ENCODE results near the gene HMCN2.
"Not testable (repeated sequence)": the region's sequence is repeated elsewhere in the genome, so short reads cannot be mapped to it uniquely, and the experiment has no call there.

HMCN2 gene

DNA sequence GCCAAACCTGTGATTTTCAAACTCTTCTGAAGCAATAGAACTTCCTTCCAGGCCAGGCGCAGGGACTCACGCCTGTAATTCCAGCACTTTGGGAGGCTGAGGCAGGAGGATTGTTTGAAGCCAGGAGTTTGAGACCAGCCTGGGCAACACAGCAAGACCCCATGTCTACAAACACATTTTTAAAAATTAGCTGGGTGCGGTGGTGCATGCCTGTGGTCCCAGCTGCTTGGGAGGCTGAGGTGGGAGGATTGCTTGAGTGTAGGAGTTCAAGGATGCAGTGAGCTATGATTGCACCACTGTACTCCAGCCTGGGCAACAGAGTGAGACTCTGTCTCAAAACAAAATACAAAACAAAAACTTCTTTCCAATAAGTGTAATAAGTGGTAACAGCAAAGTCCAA lies 136.2 kb downstream of the HMCN2 start:
- H3K27ac ChIP-seq (replicated peaks; ENCODE audit: low read length); H2BK120ac ChIP-seq (ENCODE audit: low read depth, low read length); H3K4ac ChIP-seq (ENCODE audit: low read length); DNase-seq (ENCODE audit: low spot score); H3K36me3 ChIP-seq (replicated peaks in 1 of 2; ENCODE audit: control insufficient read depth in 2 of 2, insufficient read depth in 2 of 2, low read length in 2 of 2); H3K23ac ChIP-seq (ENCODE audit: low read depth, low read length, poor library complexity); H3K4me3 ChIP-seq (ENCODE audit: low read length in 2 of 2); H2AFZ ChIP-seq (ENCODE audit: low read length); H3K79me1 ChIP-seq (ENCODE audit: low read depth, low read length); H3K9ac ChIP-seq (ENCODE audit: low read depth, low read length, poor library complexity); H3K14ac ChIP-seq (ENCODE audit: low read length); H3K9me3 ChIP-seq (replicated peaks in 1 of 2; ENCODE audit: control insufficient read depth in 2 of 2, insufficient read depth in 1 of 2, low read depth in 1 of 2, low read length in 2 of 2); H3K4me1 ChIP-seq (ENCODE audit: control insufficient read depth in 2 of 2, insufficient read depth in 1 of 2, low read depth in 1 of 2, low read length in 2 of 2); H2AK5ac ChIP-seq (ENCODE audit: low read depth, low read length); H2BK5ac ChIP-seq (ENCODE audit: low read length); H3K4me2 ChIP-seq (ENCODE audit: insufficient read depth, low read length, poor library complexity, severe bottlenecking); H4K8ac ChIP-seq (ENCODE audit: low read depth, low read length); H2BK15ac ChIP-seq (ENCODE audit: low read length); H3K18ac ChIP-seq (ENCODE audit: low read length); H4K91ac ChIP-seq (ENCODE audit: low read depth, low read length, poor library complexity); H2BK12ac ChIP-seq (ENCODE audit: low read length): not testable (repeated sequence)
- H3K27me3 ChIP-seq (ENCODE audit: control insufficient read depth in 3 of 3, insufficient read depth in 3 of 3, low read depth in 1 of 3, low read length in 3 of 3), result peaks cover 0 to 28% (median 0%) of the 10 kb centered on the region in 3 experiments
- no CpG with 5 or more reads among the region's 3 CpGs for WGBS, 2 donors (ENCODE audit: extremely low coverage in 2 of 2, insufficient read length in 2 of 2, insufficient replicate concordance in 1 of 2)

DNA sequence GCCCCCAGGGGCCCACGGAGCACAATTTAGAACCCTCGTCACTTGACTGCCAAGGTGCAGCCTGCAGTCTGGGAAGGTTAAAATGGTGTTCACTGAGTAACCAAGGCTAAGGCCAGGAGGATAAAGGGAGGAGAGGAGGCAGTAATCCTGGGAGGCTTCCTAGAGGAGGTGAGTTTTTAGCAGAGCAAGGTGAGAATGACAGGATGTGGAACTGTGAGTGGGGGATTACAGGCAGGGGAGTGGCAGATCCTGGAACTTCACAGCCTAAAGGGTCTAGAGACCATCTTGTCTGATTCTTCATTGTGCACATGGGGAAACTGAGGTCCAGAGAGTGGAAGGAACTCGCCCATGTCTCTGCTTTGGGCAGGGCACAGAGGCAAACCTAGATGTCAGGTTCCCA lies 136.7 kb downstream of the HMCN2 start:
- Histone ChIP-seq H3K4me1 (ENCODE audit: control insufficient read depth in 2 of 2, insufficient read depth in 1 of 2, low read depth in 1 of 2, low read length in 2 of 2) (peaks cover 0 to 2% of the 10 kb centered on the region in 2 donors), H3K14ac (ENCODE audit: low read length) (peak overlapping the region; percentile 14), H3K23ac (ENCODE audit: low read depth, low read length, poor library complexity) (no peak overlapping the region), H2BK12ac (ENCODE audit: low read length) (no peak overlapping the region), H3K4me2 (ENCODE audit: insufficient read depth, low read length, poor library complexity, severe bottlenecking) (no peak overlapping the region), H4K8ac (ENCODE audit: low read depth, low read length) (no peak overlapping the region), H3K27ac (replicated peaks; ENCODE audit: low read length) (no peak overlapping the region), H3K79me1 (ENCODE audit: low read depth, low read length) (no peaks in the 10 kb centered on the region), H2BK5ac (ENCODE audit: low read length) (no peak overlapping the region), H2BK15ac (ENCODE audit: low read length) (peak overlapping the region; percentile 39), H2AK5ac (ENCODE audit: low read depth, low read length) (peak overlapping the region; percentile 66), H3K9ac (ENCODE audit: low read depth, low read length, poor library complexity) (no peak overlapping the region), H3K36me3 (replicated peaks in 1 of 2; ENCODE audit: control insufficient read depth in 2 of 2, insufficient read depth in 2 of 2, low read length in 2 of 2) (no peaks in the 10 kb centered on the region), H4K91ac (ENCODE audit: low read depth, low read length, poor library complexity) (no peak overlapping the region), H3K27me3 (ENCODE audit: control insufficient read depth in 3 of 3, insufficient read depth in 3 of 3, low read depth in 1 of 3, low read length in 3 of 3) (peaks cover 0 to 28% (median 0%) of the 10 kb centered on the region in 3 experiments), H3K18ac (ENCODE audit: low read length) (no peak overlapping the region), H3K4me3 (ENCODE audit: low read length in 2 of 2) (no peak overlapping the region), H3K4ac (ENCODE audit: low read length) (no peak overlapping the region), H2AFZ (ENCODE audit: low read length) (no peak overlapping the region), H3K9me3 (replicated peaks in 1 of 2; ENCODE audit: control insufficient read depth in 2 of 2, insufficient read depth in 1 of 2, low read depth in 1 of 2, low read length in 2 of 2) (no peaks in the 10 kb centered on the region), H2BK120ac (ENCODE audit: low read depth, low read length) (no peak overlapping the region)
- no peak for DNase-seq (ENCODE audit: low spot score)
- no CpG with 5 or more reads among the region's 3 CpGs for whole genome bisulfite sequencing, 2 donors (ENCODE audit: extremely low coverage in 2 of 2, insufficient read length in 2 of 2, insufficient replicate concordance in 1 of 2)

DNA sequence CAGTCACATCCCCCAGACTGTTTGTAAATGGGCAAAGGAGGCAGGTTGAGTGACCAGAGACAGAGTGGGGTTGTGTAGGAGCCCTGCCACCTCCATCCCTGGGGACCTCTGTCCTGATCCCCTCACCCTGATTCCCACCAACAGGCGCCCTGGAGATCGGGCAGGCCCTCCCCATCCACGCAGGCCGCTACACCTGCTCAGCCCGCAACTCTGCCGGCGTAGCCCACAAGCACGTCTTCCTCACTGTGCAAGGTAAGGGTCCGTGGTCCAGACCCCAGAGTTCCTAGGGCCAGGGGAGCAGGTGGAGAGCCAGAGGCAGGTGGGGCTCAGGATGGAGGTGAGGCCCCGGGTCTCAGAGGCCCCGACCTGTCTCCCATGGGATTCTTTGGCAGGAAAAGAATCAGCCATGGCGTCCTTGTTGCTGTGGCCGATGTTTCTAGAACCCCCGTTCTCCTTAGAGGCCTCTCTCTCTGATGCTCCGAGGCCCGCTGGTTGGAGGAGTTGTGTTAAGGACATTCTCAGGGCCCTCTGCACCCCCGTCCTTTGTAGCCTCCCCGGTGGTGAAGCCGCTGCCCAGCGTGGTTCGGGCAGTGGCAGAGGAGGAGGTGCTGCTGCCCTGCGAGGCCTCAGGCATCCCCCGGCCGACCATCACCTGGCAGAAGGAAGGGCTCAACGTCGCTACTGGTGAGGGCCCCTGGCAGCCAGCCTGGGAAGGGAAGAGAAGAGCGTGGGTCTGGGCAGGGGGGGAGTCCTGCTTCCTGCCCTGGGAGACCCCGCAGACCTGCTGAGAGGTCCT lies 137.3 kb downstream of the HMCN2 start:
- Histone ChIP-seq H2BK5ac (ENCODE audit: low read length) (peak overlapping the region; percentile 39), H3K36me3 (replicated peaks in 1 of 2; ENCODE audit: control insufficient read depth in 2 of 2, insufficient read depth in 2 of 2, low read length in 2 of 2) (no peaks in the 10 kb centered on the region), H3K23ac (ENCODE audit: low read depth, low read length, poor library complexity) (peak overlapping the region; percentile 60), H3K14ac (ENCODE audit: low read length) (peak overlapping the region; percentile 71), H2BK15ac (ENCODE audit: low read length) (peak overlapping the region; percentile 39), H2AFZ (ENCODE audit: low read length) (no peak overlapping the region), H4K91ac (ENCODE audit: low read depth, low read length, poor library complexity) (peak overlapping the region; percentile 56), H3K4me1 (ENCODE audit: control insufficient read depth in 2 of 2, insufficient read depth in 1 of 2, low read depth in 1 of 2, low read length in 2 of 2) (peaks cover 0 to 2% of the 10 kb centered on the region in 2 donors), H2AK5ac (ENCODE audit: low read depth, low read length) (peak overlapping the region; percentile 81), H3K4me3 (ENCODE audit: low read length in 2 of 2) (no peak overlapping the region), H2BK12ac (ENCODE audit: low read length) (peak overlapping the region; percentile 22), H4K8ac (ENCODE audit: low read depth, low read length) (peak overlapping the region; percentile 43), H3K27ac (replicated peaks; ENCODE audit: low read length) (no peak overlapping the region), H3K4ac (ENCODE audit: low read length) (no peak overlapping the region), H3K4me2 (ENCODE audit: insufficient read depth, low read length, poor library complexity, severe bottlenecking) (no peak overlapping the region), H3K18ac (ENCODE audit: low read length) (peak overlapping the region; percentile 76), H3K27me3 (ENCODE audit: control insufficient read depth in 3 of 3, insufficient read depth in 3 of 3, low read depth in 1 of 3, low read length in 3 of 3) (peaks cover 0 to 28% (median 0%) of the 10 kb centered on the region in 3 experiments), H3K9ac (ENCODE audit: low read depth, low read length, poor library complexity) (peak overlapping the region; percentile 77), H3K9me3 (replicated peaks in 1 of 2; ENCODE audit: control insufficient read depth in 2 of 2, insufficient read depth in 1 of 2, low read depth in 1 of 2, low read length in 2 of 2) (no peaks in the 10 kb centered on the region), H2BK120ac (ENCODE audit: low read depth, low read length) (peak overlapping the region; percentile 47), H3K79me1 (ENCODE audit: low read depth, low read length) (no peaks in the 10 kb centered on the region)
- WGBS, 2 donors (ENCODE audit: extremely low coverage in 2 of 2, insufficient read length in 2 of 2, insufficient replicate concordance in 1 of 2), result no CpG with 5 or more reads among the region's 28 CpGs
- no peak for DNase-seq (ENCODE audit: low spot score)

DNA sequence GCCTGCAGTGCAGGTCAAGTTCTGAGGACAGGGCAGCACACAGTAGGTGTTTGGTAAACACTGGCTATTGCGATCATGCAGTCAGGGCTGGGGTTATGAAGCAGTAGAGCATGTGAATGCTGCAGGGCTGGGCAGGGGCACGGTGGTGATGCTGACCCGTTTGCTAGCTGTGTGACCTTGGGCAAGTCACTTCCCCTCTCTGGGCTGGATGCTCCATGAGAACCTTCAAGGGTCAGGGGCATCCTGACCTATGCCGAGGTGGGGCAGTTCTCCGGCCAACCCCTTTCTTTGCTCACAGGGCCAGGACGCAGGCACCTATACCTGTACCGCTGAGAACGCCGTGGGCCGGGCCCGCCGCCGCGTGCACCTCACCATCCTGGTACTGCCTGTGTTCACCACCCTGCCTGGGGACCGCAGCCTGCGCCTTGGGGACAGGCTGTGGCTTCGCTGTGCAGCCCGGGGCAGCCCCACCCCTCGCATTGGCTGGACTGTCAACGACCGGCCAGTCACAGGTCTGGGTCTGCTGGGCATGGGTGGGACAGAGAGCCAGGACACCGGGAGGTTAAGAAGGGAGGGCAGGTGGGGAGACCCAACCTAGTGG lies 140.2 kb downstream of the HMCN2 start:
- H2BK120ac ChIP-seq (ENCODE audit: low read depth, low read length), result no peak overlapping the region
- H3K27ac ChIP-seq (replicated peaks; ENCODE audit: low read length), result no peak overlapping the region
- H3K79me1 ChIP-seq (ENCODE audit: low read depth, low read length), result no peaks in the 10 kb centered on the region
- H3K9me3 ChIP-seq (replicated peaks in 1 of 2; ENCODE audit: control insufficient read depth in 2 of 2, insufficient read depth in 1 of 2, low read depth in 1 of 2, low read length in 2 of 2), result no peaks in the 10 kb centered on the region
- H2BK5ac ChIP-seq (ENCODE audit: low read length), result no peak overlapping the region
- H3K14ac ChIP-seq (ENCODE audit: low read length), result no peak overlapping the region
- H3K27me3 ChIP-seq (ENCODE audit: control insufficient read depth in 3 of 3, insufficient read depth in 3 of 3, low read depth in 1 of 3, low read length in 3 of 3), result peaks cover 0 to 23% (median 0%) of the 10 kb centered on the region in 3 experiments
- H2AFZ ChIP-seq (ENCODE audit: low read length), result no peak overlapping the region
- no peak for DNase-seq (ENCODE audit: low spot score)
- H3K4ac ChIP-seq (ENCODE audit: low read length), result peak overlapping the region; percentile 23
- peak overlapping the region; percentile 46 for H2BK12ac ChIP-seq (ENCODE audit: low read length)
- H3K18ac ChIP-seq (ENCODE audit: low read length), result peak overlapping the region; percentile 55
- H3K4me2 ChIP-seq (ENCODE audit: insufficient read depth, low read length, poor library complexity, severe bottlenecking), result no peak overlapping the region
- WGBS, 2 donors (ENCODE audit: extremely low coverage in 2 of 2, insufficient read length in 2 of 2, insufficient replicate concordance in 1 of 2), result no CpG with 5 or more reads among the region's 22 CpGs
- peaks cover 0 to 2% of the 10 kb centered on the region in 2 donors for H3K4me1 ChIP-seq (ENCODE audit: control insufficient read depth in 2 of 2, insufficient read depth in 1 of 2, low read depth in 1 of 2, low read length in 2 of 2)
- no peak overlapping the region for H3K9ac ChIP-seq (ENCODE audit: low read depth, low read length, poor library complexity)
- H2BK15ac ChIP-seq (ENCODE audit: low read length), result no peak overlapping the region
- no peak overlapping the region for H3K4me3 ChIP-seq (ENCODE audit: low read length in 2 of 2)
- peak overlapping the region; percentile 81 for H2AK5ac ChIP-seq (ENCODE audit: low read depth, low read length)
- no peaks in the 10 kb centered on the region for H3K36me3 ChIP-seq (replicated peaks in 1 of 2; ENCODE audit: control insufficient read depth in 2 of 2, insufficient read depth in 2 of 2, low read length in 2 of 2)
- no peak overlapping the region for H4K8ac ChIP-seq (ENCODE audit: low read depth, low read length)
- no peak overlapping the region for H3K23ac ChIP-seq (ENCODE audit: low read depth, low read length, poor library complexity)
- no peak overlapping the region for H4K91ac ChIP-seq (ENCODE audit: low read depth, low read length, poor library complexity)
